Caco-2 (cell line): ENCODE results near the gene GTPBP4. TPM values are rescaled to one million over a fixed set of nuclear protein-coding genes. Genes with fewer than 3 reads are reported as not detected.

Experiments used
- BruUV-seq: library from RNA; stranded (reverse); fragments of 400-500 nt; replicated peaks from 2 replicates; lab custom pipeline; 2021; lab: Mats Ljungman, UMichigan
- CTCF ChIA-PET: fragments of 300-600 bp; sonication (Branson Sonifier 250); formaldehyde crosslinking; loops from one replicate; lab custom pipeline; 2022; ENCODE audit warnings: antibody characterized with exemption; lab: Charles Lee
- POLR2A ChIA-PET: fragments of 300-600 bp; sonication (Branson Sonifier 250); formaldehyde crosslinking; loops from one replicate; lab custom pipeline; 2022; ENCODE audit warnings: antibody characterized with exemption; lab: Charles Lee
- DNase-seq, 2 experiments: peaks; one replicate each; pipeline versions ENCODE4 v3.0.0 to v3.0.0-alpha.2; 2020 to 2022
- H3K27me3 ChIP-seq: replicated peaks from 2 replicates; pipeline ENCODE4 v1.6.0; 2011; ENCODE audit warnings: low read length; ENCODE audit not compliant: control insufficient read depth, insufficient read depth
- H3K36me3 ChIP-seq: 2 replicates; pipeline ENCODE4 v1.5.1; 2011; ENCODE audit warnings: low read length; ENCODE audit not compliant: control insufficient read depth, insufficient read depth
- H3K4me1 ChIP-seq: fragments of 250-450 bp; sonication (Bioruptor Pico); 2 replicates; pipeline ENCODE4 v1.5.1; 2020; ENCODE audit warnings: mild to moderate bottlenecking
- H3K4me3 ChIP-seq: 2 replicates; pipeline ENCODE4 v1.5.1; 2011; ENCODE audit warnings: low read depth, mild to moderate bottlenecking, control low read depth, low read length
- H3K9me3 ChIP-seq: fragments of 250-450 bp; sonication (Bioruptor Pico); 2 replicates; pipeline ENCODE4 v1.5.1; 2020; ENCODE audit warnings: mild to moderate bottlenecking, moderate library complexity
- H3K27ac Mint-ChIP-seq: one replicate; pipeline ENCODE4 v1.8.0; 2022; ENCODE audit warnings: mixed read lengths; ENCODE audit not compliant: unreplicated experiment
- H3K27me3 Mint-ChIP-seq: one replicate; pipeline ENCODE4 v1.8.0; 2022; ENCODE audit warnings: mixed read lengths; ENCODE audit not compliant: insufficient read depth, unreplicated experiment
- H3K36me3 Mint-ChIP-seq: one replicate; pipeline ENCODE4 v1.8.0; 2022; ENCODE audit warnings: mild to moderate bottlenecking, mixed read lengths; ENCODE audit not compliant: insufficient read depth, unreplicated experiment
- H3K4me1 Mint-ChIP-seq: one replicate; pipeline ENCODE4 v1.8.0; 2022; ENCODE audit warnings: low read depth, mixed read lengths; ENCODE audit not compliant: unreplicated experiment
- H3K4me3 Mint-ChIP-seq: one replicate; pipeline ENCODE4 v1.8.0; 2022; ENCODE audit warnings: mild to moderate bottlenecking, moderate library complexity, mixed read lengths; ENCODE audit not compliant: unreplicated experiment
- H3K9me3 Mint-ChIP-seq: one replicate; pipeline ENCODE4 v1.8.0; 2022; ENCODE audit warnings: mixed read lengths; ENCODE audit not compliant: unreplicated experiment
- CTCF ChIP-seq, 2 experiments: fragments of 200-600 bp in 1 of 2; IDR thresholded peaks; 1 replicate in 1 of 2; 2 replicates in 1 of 2; pipeline versions ENCODE4 v1.5.1 to v1.8.0; 2011 to 2022; ENCODE audit warnings: antibody characterized with exemption in 1 of 2, control low read depth in 1 of 2, inconsistent platforms in 1 of 2, low read depth in 1 of 2, low read length in 1 of 2, mild to moderate bottlenecking in 1 of 2, moderate library complexity in 1 of 2; ENCODE audit not compliant: insufficient read depth in 1 of 2, severe bottlenecking in 1 of 2, unreplicated experiment in 1 of 2
- intact Hi-C: fragments of 100-400 bp; cut with micrococcal nuclease; formaldehyde crosslinking; loops from one replicate; pipeline ENCODE4 v1.10.0; 2022; ENCODE audit not compliant: unreplicated experiment
- total RNA-seq: library from RNA; stranded (reverse); gene quantifications from 2 replicates; pipeline ENCODE4 v1.2.3, GENCODE V29; 2022

GTPBP4 gene
- total RNA-seq, 1 experiment from 2014 or later: 202 TPM

DNA sequence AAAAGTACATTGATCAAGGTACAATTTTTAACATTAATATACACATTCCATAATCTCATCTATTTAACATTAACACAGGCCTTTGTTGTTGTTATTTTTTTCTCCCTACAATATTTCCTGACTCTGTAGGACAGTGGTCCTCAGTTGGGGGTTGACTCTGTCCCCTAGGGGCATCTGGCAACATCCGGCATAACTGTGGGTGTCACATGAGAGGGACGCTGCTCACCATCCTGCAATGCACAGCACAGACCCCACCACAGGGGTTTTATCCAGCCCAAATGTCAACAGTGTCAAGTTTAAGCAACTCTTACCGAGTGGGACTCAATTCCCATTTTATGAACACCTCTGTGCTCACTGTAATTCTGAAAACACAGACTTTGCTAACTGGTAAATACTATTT lies 51.9 kb downstream of the GTPBP4 start:
- TF ChIP-seq CTCF (IDR thresholded peaks at IDR 0.05; ENCODE audit: insufficient read depth in 1 of 2, low read depth in 1 of 2, low read length in 1 of 2, severe bottlenecking in 1 of 2, unreplicated experiment in 1 of 2): no peak
- Mint-ChIP-seq H3K27ac (no peak overlapping the region), H3K9me3 (no peaks in the 10 kb centered on the region), H3K4me1 (peaks cover 17% of the 10 kb centered on the region), H3K36me3 (peaks cover 72% of the 10 kb centered on the region), H3K27me3 (no peaks in the 10 kb centered on the region), H3K4me3 (no peak overlapping the region)
- Histone ChIP-seq H3K36me3 (peaks cover 4% of the 10 kb centered on the region), H3K9me3 (no peaks in the 10 kb centered on the region), H3K4me3 (no peak overlapping the region), H3K27me3 (no peaks in the 10 kb centered on the region), H3K4me1 (peaks cover 9% of the 10 kb centered on the region)
- DNase-seq: no peak
- intact Hi-C loops: no loop called here
- no TSS peak for BruUV-seq
- CTCF ChIA-PET: no interaction called here
- POLR2A ChIA-PET: no interaction called here

DNA sequence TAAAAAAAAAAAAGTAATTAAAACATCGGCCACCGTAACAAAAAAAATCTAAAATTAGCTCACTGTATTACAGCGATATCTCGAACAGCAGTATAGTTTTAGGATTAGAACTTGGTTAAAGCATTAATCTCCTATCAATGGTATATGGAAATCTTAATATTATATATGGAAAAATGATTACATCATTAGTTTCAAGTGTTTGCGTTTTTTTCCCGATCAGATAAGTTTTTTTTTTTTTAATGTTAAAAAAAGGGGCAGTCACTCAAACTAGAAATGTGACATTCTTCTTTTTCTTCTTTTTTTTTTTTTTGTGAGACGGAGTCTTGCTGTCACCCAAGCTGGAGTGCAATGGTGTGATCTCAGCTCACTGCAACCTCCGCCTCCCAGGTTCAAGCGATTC lies 53.3 kb downstream of the GTPBP4 start:
- ChIA-PET CTCF (no interaction called here), POLR2A (interaction anchor here (0.7 to 1.0 kb wide), 2 partner anchors 34 to 126 kb away, joined by 4 to 6 read pairs; no protein-coding TSS in a partner anchor)
- no peaks in the 10 kb centered on the region for H3K9me3 Mint-ChIP-seq
- peaks cover 9% of the 10 kb centered on the region for H3K4me1 ChIP-seq
- intact Hi-C loops: no loop called here
- DNase-seq: no peak
- H3K9me3 ChIP-seq: no peaks in the 10 kb centered on the region
- H3K36me3 Mint-ChIP-seq: peaks cover 82% of the 10 kb centered on the region
- no peaks in the 10 kb centered on the region for H3K27me3 Mint-ChIP-seq
- H3K4me3 ChIP-seq: no peak overlapping the region
- no peaks in the 10 kb centered on the region for H3K27me3 ChIP-seq
- no peak overlapping the region for H3K4me3 Mint-ChIP-seq
- H3K4me1 Mint-ChIP-seq: peaks cover 26% of the 10 kb centered on the region
- no peak for TF ChIP-seq CTCF (IDR thresholded peaks at IDR 0.05; ENCODE audit: insufficient read depth in 1 of 2, low read depth in 1 of 2, low read length in 1 of 2, severe bottlenecking in 1 of 2, unreplicated experiment in 1 of 2)
- H3K36me3 ChIP-seq: peaks cover 4% of the 10 kb centered on the region
- H3K27ac Mint-ChIP-seq: no peak overlapping the region
- BruUV-seq: no TSS peak

DNA sequence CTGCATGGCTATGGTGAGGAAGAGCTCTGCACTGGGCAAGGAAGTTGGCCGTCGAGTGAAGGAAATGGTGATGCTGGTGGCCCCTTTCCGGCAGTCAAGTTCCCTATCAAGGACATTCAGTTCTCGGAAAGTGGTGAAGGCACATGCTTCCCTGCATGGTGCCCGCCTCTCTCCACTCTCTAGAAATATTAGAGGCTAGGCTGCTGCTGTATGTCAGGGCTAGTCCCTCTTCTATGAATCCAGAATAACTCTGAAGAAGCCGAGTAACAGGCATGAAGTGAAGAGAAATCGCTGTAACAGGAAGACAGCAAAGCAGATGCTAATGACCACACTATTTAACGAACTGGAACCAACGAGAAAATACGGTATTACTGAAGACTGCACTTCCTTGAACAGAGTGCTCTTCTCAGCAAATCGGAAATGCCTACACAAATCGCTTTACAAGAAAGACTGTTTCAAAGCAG lies 55.3 kb downstream of the GTPBP4 start:
- BruUV-seq: no TSS peak
- ChIA-PET POLR2A (interaction anchor here (0.5 to 1.3 kb wide), 4 partner anchors 17 to 175 kb away, joined by 3 to 6 read pairs (median 4); partner anchors contain the start of gene GTPBP4), CTCF (no interaction called here)
- Histone ChIP-seq H3K9me3 (no peaks in the 10 kb centered on the region), H3K27me3 (no peaks in the 10 kb centered on the region), H3K36me3 (peaks cover 4% of the 10 kb centered on the region), H3K4me3 (no peak overlapping the region), H3K4me1 (peaks cover 9% of the 10 kb centered on the region)
- no peak for TF ChIP-seq CTCF (IDR thresholded peaks at IDR 0.05; ENCODE audit: insufficient read depth in 1 of 2, low read depth in 1 of 2, low read length in 1 of 2, severe bottlenecking in 1 of 2, unreplicated experiment in 1 of 2)
- Mint-ChIP-seq H3K9me3 (no peaks in the 10 kb centered on the region), H3K27me3 (no peaks in the 10 kb centered on the region), H3K36me3 (peaks cover 78% of the 10 kb centered on the region), H3K4me3 (no peak overlapping the region), H3K4me1 (peaks cover 37% of the 10 kb centered on the region), H3K27ac (no peak overlapping the region)
- no peak for DNase-seq
- intact Hi-C loops: no loop called here
